ENCODE results near the gene CYP4F22. TPM values are rescaled to one million over a fixed set of nuclear protein-coding genes. Genes with fewer than 3 reads are reported as not detected.

Gene CYP4F22
- total and polyA plus RNA-seq, 9 of the 15 experiments (the other 6 are each of a cell fraction or from before 2014, with no cell fraction given): not detected

DNA sequence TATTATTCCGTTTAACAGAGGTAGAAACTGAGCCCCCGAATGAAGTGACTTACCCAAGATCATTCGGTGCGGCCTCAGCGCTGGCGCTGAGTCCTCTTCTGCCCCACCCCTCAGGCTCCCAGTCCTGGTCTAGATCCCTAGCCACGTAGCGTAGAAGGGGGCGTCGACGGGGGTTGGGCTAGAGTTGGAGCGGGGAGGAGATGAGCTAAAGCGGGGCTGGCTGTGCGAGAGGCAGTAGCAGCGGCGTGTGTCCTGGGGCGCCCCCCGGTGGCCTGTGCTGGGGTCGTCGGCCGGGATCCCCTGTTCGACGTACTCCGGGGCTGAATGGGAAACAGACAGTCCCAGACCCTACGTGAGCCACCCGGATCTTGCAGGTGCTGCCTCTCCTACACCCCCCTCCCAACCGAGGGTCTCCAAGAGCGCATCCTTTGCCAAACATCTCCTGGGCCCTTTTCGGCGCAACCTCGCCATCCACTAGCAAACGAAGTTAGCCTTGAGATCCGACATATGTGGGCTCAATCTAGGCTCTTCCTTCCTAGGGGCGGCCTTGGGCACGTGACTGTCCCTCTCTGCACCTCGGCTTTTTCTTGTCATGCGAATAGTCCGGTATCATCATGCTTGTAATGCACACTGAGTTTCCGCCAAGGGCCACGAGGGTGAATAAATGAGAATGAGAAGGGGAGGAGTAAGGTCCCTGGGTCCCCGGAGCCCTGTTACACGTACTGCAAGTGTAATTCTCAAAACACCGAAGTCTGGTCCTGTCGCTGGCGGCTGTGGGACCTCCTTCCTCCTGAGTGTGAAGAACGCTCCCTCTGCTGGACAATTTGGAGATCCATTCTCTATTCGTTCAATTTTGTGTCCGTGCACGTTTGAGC is 47.7 kb downstream of the CYP4F22 start (continued):
- TF ChIP-seq, protein P1, sequence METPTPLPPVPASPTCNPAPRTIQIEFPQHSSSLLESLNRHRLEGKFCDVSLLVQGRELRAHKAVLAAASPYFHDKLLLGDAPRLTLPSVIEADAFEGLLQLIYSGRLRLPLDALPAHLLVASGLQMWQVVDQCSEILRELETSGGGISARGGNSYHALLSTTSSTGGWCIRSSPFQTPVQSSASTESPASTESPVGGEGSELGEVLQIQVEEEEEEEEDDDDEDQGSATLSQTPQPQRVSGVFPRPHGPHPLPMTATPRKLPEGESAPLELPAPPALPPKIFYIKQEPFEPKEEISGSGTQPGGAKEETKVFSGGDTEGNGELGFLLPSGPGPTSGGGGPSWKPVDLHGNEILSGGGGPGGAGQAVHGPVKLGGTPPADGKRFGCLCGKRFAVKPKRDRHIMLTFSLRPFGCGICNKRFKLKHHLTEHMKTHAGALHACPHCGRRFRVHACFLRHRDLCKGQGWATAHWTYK (CRISPR knock-in tag; IDR thresholded peaks at IDR 0.05): no peak
- no peak for TF ChIP-seq HLTF (IDR thresholded peaks at IDR 0.05)
- no peak for TF ChIP-seq ZC3H4 (CRISPR knock-in tag; IDR thresholded peaks at IDR 0.05; ENCODE audit: borderline replicate concordance)
- TF ChIP-seq MYC (IDR thresholded peaks at IDR 0.05; ENCODE audit: low read depth, low read length): peak; percentile 35; the same call in 1 of the 2 replicates
- TF ChIP-seq MYC (CRISPR knock-in tag; IDR thresholded peaks at IDR 0.05; ENCODE audit: borderline replicate concordance, low read depth): no peak
- TF ChIP-seq THRAP3 (IDR thresholded peaks at IDR 0.05; ENCODE audit: borderline replicate concordance): no peak
- peak in 1 of 2 experiments; percentile 32; a peak in 1 of 4 replicates for TF ChIP-seq HDAC1 (IDR thresholded peaks at IDR 0.05)
- TF ChIP-seq, protein P2, sequence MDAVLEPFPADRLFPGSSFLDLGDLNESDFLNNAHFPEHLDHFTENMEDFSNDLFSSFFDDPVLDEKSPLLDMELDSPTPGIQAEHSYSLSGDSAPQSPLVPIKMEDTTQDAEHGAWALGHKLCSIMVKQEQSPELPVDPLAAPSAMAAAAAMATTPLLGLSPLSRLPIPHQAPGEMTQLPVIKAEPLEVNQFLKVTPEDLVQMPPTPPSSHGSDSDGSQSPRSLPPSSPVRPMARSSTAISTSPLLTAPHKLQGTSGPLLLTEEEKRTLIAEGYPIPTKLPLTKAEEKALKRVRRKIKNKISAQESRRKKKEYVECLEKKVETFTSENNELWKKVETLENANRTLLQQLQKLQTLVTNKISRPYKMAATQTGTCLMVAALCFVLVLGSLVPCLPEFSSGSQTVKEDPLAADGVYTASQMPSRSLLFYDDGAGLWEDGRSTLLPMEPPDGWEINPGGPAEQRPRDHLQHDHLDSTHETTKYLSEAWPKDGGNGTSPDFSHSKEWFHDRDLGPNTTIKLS (IDR thresholded peaks at IDR 0.05; ENCODE audit: borderline replicate concordance, low read depth): peak; percentile 77; the same call in 1 of the 2 replicates
- TF ChIP-seq, protein P3, sequence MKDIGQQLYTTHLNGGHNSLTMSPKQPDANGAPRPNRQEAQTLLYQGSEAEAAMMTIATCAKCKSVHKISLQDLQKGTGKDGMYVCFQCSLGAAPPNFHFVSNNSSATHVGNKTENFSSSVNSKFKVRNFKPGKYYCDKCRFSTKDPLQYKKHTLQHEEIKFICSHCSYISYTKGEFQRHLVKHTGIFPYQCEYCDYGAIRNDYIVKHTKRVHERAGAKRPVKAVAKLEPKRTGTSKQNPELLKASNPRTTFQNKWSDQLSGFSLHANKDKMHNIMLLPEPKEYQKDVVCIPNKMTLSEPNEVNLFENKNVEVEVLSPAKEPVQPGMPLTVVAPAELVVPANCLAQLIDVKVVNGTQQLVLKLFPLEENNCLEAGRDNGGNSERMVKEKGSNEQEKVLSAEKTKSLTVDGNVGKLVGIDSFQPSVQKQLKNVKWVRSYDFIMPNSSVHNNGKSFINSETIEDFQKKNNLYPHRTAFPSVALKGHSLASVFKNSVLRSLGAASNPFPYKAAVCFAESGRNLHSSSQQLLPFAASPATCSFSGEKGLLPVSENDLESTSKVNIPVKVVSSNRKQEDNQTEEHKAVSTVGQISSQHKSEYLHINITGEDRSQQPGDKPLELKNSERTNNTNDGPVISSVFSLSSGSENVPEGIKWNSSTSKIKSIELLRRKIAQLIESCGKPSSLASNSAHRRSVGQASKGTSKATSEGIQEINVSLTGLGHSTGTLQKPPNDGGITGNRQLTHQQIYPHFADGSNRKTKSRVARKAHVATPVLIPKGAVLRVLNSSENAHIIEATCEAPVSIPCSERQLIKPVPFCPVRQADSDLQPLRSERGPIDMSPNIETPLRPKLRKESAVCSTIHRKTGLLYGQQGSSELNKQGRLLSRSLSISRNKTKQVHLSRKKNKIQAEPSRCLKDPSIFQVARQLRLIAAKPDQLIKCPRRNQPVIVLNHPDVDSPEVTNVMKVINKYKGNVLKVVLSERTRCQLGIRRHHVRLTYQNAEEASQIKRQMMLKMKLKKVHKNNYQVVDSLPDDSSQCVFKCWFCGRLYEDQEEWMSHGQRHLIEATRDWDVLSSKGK (CRISPR knock-in tag; IDR thresholded peaks at IDR 0.05): no peak
- TF ChIP-seq TCF7 (IDR thresholded peaks at IDR 0.05; ENCODE audit: borderline replicate concordance): no peak
- no peak for TF ChIP-seq KHSRP (IDR thresholded peaks at IDR 0.05)
- no peak for TF ChIP-seq TAL1 (IDR thresholded peaks at IDR 0.05)
- no peak for TF ChIP-seq ZNF384 (IDR thresholded peaks at IDR 0.05; ENCODE audit: low read depth, low read length)
- no peak for TF ChIP-seq ZFP30 (CRISPR knock-in tag; IDR thresholded peaks at IDR 0.05; ENCODE audit: borderline replicate concordance)
- TF ChIP-seq RAD51 (IDR thresholded peaks at IDR 0.05; ENCODE audit: borderline replicate concordance, low read depth): peak; percentile 83
- TF ChIP-seq NCOA1 (IDR thresholded peaks at IDR 0.05; ENCODE audit: low read depth): no peak
- peak; percentile 34 for TF ChIP-seq EGR1 (conservative IDR thresholded peaks at IDR 0.05)
- no peak for TF ChIP-seq CREB1 (IDR thresholded peaks at IDR 0.05)
- peak; percentile 62 for TF ChIP-seq CREB1 (CRISPR knock-in tag; IDR thresholded peaks at IDR 0.05)
- no peak for TF ChIP-seq ZNF12 (CRISPR knock-in tag; IDR thresholded peaks at IDR 0.05)
- TF ChIP-seq ZFPM2 (CRISPR knock-in tag; IDR thresholded peaks at IDR 0.05): no peak
- TF ChIP-seq POLR3G (IDR thresholded peaks at IDR 0.05; ENCODE audit: extremely low read depth, insufficient read length, insufficient replicate concordance): no peak
- peak; percentile 93 for TF ChIP-seq NCOA6 (IDR thresholded peaks at IDR 0.05)
- no peak; the same call in 1 of the 2 replicates for TF ChIP-seq PHF21A (IDR thresholded peaks at IDR 0.05; ENCODE audit: borderline replicate concordance, low read depth)
- TF ChIP-seq PHF8 (IDR thresholded peaks at IDR 0.05; ENCODE audit: borderline replicate concordance, low read length): no peak

All from K562 (cell line).